GDM1 (cell line): ENCODE measurements around the gene ARID1B.
"Not testable (repeated sequence)": the region's sequence is repeated elsewhere in the genome, so short reads cannot be mapped to it uniquely, and the experiment has no call there.

Source experiments
- DNase-seq: peaks from one replicate; lab custom pipeline; 2025; lab: John Stamatoyannopoulos, UW

The ARID1B gene

DNA sequence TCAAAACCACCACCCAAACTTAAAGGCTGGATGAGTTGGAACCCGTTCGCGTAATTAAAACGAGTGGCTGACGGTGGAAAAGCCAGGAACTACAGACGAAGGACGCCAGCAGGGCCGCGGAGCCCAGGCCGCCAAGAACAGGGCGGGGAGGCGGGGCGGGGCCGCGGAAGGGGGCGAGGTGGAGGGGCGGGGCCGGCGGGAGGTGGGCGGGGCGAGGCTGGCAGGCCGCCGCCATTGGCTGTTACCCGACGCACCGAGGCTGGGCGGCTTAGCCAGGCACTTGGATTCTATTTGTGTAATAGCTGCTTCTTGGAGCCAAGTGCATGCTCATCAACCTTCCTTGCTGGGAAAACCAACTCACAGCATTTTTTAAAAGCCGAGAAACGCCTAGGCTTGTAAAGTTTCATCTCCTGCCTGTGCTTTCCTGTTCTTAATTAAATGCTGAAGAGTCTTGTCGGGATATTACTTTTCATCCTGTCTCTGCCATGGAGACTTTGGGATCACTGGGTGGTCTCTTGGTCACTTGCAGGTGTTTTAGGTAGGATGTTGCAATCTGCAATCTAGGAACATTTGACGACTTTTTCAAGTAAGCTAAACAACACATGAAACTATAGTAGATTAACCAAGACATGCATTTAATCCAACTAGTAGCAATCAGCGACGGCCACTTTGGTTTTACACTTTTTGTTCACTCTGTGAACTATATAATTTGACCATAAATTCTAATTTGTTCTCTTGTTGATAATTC is 245.0 kb downstream of the ARID1B start:
- DNase-seq: peak; percentile 83

DNA sequence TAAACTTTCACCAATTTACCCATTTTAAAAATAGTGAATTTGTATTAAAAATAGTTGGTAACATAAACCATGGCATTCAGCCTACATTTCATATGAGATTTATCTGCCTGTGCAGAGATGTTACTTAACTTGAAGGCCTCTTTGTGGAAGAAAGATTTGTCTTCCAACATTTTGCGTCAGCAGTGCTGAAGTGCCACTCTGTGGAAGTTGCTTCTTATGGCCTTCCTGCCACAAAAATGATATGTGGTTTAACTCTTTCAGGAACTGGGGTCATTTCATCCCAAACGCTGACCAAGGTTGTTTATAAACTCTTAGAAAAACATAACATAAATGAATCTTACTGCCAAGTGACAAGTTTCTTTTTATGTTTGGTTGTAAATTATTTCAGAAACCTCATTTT is 246.8 kb downstream of the ARID1B start:
- no peak for DNase-seq

DNA sequence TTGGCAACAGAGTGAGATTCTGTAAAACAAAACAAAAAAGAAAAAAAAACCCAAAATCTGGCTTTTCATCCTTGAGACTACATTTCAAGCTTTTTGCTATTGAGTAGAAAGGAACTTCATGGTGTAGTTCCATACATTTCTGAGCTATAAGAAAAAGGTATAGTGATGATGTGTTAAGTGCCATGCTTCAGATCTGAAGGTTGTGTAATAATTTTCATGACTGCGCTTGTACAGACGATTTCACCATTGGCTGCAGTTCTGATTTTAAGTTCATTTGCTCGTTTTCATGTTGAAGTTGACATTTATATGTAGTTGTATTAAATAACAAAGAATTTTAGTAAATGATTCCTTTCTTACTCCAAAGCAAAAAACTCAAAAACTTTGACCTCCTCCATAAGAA is 247.6 kb downstream of the ARID1B start:
- no peak for DNase-seq

DNA sequence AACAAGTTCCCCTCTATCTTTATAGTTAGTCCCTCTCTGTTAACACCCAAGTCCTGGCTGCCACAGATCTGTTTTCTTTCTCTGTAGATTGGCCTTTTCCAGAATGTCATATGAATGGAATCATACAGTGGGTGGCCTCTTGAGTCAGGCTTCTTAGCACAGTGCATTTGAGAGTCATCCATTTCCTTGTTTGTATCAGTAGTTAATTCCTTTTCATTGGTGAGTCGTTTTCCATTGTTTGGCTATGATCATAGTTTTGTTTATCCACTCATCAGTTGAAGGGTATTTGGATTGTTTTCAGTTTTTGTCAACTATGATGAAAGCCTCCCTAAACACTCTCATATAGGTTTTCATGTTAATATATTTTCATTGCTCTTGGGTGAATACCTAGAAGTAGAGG is 248.3 kb downstream of the ARID1B start:
- no peak for DNase-seq

DNA sequence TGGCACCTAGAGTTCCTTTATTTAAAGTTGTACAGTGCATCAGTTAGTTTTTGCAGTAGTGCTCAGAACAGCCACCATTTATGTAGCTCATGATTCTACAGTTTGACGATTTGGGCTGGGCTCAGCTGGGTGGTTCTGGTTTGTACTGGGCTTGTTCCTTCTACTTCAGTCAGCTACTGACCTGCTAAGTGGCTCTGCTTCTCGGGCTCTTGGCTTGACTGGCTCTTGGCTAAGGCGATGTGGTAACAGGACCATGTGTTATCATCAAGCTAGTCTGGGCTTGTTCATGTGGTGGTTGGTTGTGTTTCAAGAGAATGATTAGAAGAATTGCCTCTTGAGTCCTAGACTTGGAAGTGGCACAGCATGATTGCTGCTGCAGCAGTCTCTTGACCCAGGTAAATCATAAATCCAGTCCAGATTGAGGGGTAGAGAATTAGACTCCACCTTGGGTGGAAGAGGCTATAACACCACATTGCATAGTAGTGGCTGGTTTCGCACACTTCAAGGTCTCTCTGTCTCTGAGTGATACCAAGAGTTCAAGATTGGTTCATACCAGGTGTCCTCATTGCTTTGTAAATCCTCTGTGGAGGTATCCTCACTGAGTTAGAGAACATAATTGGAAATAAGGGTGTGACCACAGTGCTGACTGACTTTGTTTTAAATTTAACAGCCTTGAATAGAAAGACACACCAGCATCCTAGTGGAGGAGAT is 253.0 kb downstream of the ARID1B start:
- DNase-seq: no peak

DNA sequence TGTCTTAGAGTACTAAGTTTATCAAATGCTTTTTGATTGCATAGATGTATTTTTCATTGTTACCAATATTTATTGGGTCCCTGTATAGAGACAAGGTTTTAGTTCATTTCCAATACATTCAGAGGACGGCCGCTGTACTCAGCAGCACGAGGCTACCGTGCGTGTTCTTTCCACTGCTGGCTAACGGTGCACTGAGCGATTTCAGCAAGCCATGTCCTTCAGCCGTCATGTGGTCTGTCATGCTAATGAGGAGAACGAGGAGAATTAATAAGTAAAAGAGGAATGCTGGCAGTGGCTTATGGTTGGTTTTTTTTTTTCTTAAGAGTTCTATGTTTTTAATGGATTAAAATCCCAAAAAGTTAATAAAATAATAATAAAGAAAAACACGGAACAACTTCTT is 253.6 kb downstream of the ARID1B start:
- DNase-seq: no peak

DNA sequence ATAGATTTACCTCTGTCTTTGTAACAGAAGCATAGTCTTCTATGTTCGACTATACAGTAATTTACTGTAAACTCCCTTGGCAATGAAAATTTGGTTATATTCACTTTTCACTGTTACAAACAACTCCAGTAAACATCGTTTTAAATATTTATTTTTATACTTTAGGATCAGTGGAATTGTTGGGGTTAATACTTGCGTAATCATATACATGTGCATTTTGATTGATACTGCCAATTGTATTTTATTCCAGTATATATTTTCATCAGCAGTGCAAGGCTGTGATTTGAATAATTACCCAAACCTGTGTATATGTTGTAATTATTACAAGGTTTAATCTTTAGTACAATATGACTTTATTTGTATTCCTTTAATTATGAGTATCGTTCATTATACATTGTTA is 255.7 kb downstream of the ARID1B start:
- DNase-seq: no peak

DNA sequence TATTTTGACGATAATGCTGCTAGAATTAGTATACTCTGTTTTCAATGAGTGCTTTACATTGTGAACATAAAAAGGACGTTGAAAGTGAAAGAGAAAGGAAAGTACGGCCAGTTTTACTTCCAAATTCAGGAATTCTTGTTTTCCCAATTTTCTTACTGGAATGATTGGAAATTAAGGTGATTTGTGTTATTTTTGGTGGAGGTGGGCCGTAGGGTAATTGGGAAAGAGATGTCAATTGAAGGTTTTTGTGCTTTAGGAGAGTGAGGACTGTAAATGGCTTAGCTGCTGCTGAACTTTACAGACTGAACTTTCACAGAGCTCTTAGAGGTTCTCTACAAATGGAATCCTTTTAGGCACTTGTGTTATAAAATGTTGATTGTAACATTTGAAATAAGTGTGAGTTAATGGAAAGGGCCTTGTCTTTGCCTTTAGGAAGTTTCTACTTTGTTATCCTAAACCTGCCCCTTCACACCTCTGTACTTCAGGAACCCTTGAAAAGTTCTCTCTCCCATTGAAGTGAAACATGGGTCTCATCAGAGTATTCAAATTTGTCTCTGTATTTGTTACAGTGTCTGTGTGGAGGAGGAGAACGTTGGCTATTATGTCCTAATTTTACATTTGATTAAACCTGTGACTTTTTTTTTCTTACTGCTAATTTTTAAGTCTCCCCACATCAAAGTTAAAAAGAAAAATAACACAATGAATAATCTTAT is 256.4 kb downstream of the ARID1B start:
- no peak for DNase-seq

DNA sequence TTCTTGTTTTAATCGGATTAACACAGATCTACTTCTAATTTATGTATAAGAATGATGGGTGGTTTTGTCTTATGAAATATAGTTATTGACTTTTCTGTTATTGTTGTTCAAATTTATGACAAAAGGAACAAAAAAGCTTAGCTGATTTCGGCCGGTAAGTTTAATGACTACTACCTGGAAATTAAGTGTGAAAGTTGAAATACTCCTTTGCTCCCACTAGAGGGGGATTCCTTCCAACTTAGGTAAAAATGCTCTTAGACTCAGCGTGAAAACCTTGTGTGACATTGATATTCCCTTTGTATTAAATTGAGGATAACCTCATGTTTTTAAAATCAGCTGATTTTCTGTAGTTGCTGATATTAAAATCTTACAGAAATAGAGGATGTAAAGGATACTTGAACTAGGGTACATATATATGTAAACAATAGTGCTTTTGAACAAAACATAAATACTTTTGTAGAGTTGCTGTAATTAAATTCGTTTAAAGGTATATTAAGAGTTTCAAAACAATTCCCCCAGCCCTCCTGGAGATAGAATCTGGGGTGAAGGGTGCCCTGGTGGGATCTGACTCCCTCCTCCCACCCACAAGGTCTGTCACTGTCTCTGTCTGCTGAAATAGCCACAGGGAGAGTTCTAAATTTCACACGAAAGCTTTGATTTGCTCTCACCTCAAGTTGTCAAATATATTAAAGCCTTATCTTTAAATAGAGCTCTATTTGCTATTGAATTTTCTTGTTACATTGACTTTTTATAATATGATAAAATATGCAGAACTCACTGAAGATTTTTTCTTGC is 257.5 kb downstream of the ARID1B start:
- no peak for DNase-seq

DNA sequence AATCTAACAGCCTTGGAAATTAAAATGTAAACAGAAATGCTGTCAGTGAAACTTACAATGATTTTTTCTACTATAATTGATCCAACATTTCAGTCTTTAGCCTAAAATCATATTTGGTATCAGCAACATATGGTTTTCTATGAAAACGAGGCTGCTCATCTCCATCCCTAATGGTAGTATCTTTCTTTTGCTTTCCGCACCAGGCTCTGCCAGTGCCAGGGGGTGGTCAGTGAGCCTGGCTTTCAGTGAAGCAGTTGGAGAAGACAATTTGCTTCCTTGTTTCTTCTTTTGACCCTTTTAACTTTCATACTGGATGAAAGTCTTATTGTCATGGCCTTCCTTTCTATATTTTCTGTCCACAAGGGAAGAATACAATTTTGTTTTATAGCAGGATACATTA is 258.4 kb downstream of the ARID1B start:
- no peak for DNase-seq

DNA sequence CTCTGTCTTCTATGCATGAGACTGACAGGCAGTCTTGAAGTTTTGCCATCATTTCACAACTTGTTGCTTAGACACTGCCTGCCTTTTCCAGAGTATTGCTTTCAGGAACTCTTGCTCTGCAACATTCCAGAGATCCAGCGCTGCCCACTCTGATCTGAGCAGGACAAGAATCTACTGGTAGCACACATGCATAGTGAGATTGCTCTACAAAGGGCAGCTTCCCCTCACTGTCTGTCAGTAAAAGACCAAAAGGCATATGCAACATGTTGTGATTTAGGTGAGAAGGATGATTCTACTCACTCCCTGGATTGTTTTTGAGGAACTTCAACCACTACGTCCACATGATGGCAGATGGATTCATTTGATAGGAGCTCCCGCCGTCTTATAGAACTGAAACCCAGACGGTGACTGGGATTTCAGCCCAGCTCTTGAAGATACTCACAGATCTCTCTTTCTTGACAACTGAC is 259.1 kb downstream of the ARID1B start:
- DNase-seq: peak; percentile 34

DNA sequence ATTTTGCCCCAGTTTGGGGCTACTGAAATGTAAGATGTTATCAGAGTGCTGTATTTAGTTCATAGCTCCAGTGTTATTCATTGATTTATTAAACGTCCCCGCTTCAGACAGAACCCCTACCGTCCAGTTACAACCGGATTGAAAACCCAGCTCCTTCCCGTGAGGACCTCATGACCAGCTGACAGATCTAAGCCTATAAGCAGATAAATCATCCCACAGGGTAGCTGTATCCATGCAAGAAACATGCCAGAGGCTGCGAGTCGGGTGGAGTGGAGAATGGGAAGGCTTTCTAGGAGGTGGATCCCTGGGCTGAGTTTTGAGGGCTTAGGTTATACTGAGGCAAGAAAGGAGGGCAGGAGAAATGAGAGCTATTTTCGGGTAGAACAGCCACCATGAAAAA is 260.0 kb downstream of the ARID1B start:
- no peak for DNase-seq

DNA sequence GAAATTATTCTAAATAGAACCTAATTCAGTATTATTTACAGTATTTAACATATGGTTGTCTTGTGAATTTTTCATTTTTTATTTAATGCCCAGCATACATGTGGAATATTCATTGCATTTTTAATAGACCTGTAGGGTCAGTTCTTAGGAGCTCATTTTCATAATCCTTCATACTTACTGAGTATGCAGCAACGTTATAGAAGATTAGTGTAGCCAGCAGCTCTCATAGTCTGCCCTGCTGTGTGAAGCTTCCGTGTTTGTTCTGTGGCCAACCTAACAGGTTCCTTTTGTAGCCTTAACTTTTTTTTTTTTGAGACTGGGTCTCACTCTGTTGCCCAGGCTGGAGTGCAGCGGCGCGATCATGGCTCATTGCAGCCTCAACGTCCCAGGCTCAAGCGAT is 261.4 kb downstream of the ARID1B start:
- no peak for DNase-seq

DNA sequence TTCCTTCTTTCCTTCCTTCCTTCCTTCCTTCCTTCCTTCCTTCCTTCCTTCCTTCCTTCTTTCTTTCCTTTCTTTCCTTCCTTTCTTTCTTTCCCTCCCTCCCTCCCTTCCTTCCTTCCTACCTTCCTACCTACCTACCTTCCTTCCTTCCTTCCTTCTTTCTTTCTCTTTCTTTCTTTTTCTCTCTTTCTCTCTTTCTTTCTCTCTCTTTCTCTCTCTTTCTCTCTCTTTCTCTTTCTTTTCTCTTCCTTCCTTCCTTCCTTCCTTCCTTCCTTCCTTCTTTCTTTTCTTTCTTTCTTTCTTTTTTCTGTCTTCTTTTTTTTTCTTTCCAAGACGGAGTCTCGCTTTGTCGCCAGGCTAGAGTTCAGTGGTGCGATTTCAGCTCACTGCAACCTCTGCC is 262.5 kb downstream of the ARID1B start:
- not testable (repeated sequence) for DNase-seq

DNA sequence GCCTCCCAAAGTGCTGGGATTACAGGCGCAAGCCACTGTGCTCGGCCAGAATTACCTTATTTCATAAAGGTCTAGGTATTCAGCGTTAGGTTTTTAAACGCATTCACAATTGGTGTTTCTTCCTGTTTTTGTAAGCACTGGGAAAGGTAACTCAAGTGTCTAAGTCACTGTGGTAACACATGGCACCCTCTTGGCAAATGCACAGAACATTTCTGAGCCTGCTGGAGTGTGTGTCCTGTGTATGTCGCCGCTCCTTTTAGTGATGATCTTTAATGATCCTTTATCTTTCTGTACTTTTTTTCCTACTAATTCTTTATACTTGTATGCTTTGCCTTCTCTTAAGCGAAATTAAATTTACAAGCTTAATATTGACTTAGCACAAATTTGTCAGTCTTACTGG is 263.0 kb downstream of the ARID1B start:
- DNase-seq: no peak

DNA sequence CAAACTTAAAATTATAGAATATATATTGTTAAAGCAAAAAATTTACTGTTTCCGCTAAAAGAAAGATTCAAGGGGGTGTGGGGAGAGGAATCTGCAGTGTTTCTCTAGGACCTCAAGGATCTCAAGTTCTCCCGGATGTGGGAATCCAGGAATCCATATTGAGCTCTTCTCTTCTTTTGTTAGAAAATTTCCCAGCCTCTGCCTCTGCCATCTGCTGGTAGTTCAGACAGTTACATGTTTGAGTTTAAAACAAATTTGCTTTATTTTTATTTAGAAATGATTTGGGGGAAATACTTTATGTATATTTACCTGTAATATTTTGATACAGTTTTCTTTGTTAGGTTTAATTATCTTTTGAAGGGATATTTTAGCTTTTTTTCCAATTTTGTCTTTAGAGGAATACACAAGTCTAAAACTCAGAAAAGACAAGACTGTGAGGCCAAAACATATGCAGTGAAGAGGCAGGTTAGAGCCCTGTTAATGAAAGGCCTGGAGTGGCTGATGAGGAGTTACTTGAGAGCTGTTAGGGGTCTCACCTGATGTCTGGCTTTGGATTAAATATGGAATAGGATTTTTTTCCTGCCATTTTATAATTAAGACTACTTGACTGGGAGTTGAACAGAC is 268.8 kb downstream of the ARID1B start:
- no peak for DNase-seq

DNA sequence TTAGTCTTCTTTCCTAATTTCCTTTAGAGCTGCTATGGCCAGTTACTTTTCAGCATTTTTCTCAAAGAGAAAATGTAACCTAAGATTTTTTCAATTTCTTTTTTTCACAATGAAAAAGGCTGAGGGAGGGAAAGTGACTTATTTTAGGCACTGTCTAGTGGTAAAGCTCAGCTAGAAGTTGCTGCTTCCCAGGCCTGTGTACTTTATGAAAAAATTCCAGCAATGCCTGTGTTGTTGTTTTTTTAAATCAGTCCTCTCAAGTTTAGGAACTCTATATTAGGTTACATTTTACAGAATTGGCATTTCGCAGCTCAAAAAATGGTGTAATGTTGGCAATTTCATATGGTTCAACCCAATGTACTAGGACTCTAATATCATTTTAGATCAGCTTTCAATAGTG is 269.6 kb downstream of the ARID1B start:
- DNase-seq: no peak

DNA sequence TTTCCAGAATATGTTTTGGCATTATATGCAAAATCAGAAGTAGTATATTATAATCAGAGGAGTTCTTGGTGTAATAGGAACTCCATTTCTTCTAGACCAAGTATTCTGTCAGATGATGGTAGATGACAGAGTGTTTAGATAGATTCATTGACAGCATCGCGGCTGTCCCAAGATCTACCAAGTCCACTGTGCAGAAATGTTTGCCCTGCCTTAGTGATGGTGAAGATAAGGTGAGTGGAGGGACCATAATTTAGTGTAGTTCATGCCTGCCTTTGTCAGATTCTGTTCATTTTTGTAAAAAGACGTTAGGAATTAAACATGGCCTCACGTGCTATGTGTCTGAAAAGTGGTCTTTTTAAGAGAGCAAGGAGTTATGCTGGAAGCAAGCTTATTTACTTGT is 270.1 kb downstream of the ARID1B start:
- DNase-seq: no peak

DNA sequence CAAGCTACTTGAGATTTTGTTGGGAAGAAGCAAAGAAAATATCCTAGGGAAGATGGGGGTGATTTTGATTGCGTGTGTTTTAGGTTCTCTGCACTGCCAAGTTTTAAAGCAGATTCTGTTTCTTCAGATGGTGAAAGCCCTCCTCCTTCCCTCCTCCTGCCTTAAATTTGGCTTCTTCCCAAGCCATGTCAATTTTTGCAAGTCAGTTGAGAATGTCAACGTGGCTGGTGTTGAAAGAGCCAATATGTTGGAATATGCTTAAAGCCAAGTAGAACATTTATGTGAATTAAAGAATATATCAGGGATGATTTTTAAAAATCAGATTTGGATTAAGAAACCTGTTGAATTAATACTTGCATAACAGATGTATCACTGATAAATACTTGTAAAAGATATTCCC is 270.8 kb downstream of the ARID1B start:
- no peak for DNase-seq

DNA sequence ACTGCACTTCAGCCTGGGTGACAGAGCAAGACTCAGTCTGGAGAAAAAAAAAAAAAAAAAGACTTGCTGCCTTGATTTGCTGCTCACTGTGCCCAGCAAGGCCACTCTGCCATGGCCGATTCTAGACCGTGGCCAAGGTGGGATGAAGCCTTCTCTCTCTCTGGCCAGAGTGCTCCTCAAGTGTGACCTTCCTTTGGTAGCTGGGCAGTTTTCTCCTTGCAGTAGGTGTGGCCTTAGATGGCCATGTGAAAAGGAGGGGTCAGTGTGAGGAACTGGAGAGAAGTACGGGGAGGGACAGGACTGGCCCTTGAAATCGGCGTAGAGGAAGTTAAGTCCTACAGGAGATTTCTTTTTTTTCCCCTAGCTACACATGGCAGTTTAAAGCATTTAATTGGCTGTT is 272.0 kb downstream of the ARID1B start:
- no peak for DNase-seq

DNA sequence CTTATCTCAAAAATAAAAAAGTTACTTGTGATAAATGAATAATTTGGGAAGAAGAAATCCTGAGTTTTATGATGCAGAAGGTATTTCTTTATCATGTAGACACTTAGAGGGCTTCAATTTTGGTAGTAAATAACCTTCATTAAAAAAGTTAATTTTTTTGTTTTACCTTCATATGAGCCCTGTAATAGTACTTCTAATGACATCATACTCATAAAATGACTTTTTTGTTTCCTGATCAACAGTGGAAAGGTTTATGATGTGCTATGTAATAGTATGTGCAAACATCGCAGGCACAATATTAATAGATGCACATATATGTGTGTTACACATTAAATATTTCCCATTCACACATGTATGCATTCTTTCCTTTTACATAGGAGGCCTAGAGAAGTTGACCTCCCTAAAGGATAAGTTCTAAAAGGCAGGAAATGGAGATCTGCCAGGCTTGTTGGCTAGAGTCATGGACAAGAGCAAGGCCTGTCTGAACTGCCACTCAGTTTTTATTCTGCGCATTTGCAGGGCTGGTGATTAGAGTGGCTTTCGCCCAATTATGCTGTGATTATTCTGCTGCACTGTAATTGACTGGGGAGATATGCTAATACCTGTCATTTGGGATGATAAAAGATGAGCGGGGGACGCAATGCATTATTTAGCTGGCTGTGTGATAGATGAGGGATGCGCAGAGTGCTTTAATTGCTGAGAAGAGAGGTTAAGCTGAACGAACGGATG is 273.5 kb downstream of the ARID1B start:
- no peak for DNase-seq
